Stromal cell of bone marrow (primary cell): ENCODE results near the gene DISP2.

Experiments used
- DNase-seq: peaks from one replicate; pipeline ENCODE4 v3.0.0-alpha.2; 2012; ENCODE audit warnings: low read depth

The DISP2 gene

DNA sequence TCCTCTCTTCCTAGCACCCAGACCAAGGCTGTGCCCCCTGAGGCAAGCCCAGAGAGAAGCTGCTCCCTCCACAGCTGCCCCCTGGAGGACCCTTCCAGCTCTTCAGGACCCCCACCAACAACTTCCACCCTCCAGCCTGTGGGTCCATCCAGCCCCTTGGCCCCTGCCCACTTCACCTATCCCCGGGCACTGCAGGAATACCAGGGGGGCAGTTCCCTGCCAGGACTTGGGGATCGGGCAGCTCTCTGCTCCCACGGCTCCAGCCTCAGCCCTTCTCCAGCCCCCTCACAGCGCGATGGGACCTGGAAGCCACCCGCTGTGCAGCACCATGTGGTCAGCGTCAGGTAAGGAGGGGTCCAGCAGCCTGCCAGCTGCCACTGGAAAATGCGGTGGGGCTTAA is 5.6 kb downstream of the DISP2 start:
- DNase-seq, result no peak

GRCh38 chr15:40364251-40364650 is 6.2 kb downstream of the DISP2 start:
- DNase-seq, result no peak

GRCh38 chr15:40365016-40365415 is 7.0 kb downstream of the DISP2 start:
- DNase-seq, result no peak

- DNase-seq, result no peak
These were observed 7.8 kb downstream of the DISP2 start for GRCh38 chr15:40365624-40366456.

DNA sequence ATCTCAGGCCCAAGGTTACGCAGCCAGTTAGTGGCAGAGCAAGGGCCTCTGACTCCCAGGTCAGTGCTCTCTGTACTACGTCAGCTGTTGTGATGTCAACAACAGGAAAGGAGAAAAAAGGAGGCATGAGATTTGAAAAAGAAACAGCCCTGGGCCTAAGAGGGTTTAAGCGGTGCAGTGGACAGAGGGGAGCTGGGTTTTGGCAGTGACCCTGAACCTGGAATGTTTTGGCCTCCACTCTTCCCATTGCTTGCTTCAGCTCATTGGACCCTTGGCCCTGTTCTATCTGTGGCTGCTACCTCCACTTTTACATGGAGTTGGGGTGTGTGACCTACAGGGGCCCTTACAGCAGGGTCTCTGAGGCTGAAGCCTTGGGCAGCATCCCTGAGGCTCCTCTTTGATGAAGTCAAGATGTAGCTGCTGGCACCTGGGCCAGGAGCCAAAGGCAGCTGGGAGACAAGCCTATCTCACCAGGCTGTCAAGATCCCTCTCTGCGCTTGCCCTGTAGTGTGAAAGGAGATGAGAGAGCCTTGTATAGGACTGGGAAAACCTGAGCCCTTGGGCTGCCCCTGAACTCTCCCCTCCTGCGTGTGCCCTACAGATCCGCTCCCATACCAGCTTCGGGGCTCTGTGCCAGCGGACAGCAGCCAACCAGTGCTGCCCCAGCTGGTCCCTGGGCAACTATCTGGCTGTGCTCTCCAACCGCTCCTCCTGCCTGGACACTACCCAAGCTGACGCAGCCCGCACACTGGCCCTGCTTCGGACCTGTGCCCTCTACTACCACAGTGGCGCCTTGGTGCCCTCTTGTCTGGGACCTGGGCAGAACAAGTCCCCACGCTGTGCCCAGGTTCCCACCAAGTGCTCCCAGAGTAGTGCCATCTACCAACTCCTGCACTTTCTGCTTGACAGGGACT is 8.7 kb downstream of the DISP2 start:
- DNase-seq, result no peak

GRCh38 chr15:40367371-40367685 is 9.3 kb downstream of the DISP2 start:
- no peak for DNase-seq

DNA sequence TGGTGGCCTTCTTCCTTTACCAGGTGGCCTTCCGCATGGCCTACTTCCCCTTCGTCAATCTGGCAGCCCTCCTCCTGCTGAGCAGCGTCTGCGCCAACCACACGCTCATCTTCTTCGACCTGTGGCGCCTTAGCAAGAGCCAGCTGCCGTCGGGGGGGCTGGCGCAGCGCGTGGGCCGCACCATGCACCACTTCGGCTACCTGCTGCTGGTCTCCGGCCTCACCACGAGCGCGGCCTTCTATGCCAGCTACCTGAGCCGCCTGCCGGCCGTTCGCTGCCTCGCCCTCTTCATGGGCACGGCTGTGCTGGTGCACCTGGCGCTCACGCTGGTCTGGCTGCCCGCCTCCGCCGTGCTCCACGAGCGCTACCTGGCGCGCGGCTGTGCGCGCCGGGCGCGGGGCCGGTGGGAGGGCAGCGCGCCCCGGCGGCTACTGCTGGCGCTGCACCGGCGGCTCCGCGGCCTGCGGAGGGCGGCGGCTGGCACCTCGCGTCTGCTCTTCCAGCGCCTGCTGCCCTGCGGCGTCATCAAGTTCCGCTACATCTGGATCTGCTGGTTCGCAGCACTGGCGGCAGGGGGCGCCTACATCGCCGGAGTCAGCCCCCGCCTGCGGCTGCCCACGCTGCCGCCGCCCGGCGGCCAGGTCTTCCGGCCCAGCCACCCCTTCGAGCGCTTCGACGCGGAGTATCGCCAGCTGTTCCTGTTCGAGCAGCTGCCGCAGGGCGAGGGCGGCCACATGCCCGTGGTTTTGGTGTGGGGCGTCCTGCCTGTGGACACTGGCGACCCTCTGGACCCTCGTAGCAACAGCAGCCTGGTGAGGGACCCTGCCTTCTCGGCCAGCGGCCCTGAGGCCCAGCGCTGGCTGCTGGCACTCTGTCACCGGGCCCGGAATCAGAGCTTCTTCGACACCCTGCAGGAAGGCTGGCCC is 9.9 kb downstream of the DISP2 start:
- DNase-seq, result peak; percentile 64

DNA sequence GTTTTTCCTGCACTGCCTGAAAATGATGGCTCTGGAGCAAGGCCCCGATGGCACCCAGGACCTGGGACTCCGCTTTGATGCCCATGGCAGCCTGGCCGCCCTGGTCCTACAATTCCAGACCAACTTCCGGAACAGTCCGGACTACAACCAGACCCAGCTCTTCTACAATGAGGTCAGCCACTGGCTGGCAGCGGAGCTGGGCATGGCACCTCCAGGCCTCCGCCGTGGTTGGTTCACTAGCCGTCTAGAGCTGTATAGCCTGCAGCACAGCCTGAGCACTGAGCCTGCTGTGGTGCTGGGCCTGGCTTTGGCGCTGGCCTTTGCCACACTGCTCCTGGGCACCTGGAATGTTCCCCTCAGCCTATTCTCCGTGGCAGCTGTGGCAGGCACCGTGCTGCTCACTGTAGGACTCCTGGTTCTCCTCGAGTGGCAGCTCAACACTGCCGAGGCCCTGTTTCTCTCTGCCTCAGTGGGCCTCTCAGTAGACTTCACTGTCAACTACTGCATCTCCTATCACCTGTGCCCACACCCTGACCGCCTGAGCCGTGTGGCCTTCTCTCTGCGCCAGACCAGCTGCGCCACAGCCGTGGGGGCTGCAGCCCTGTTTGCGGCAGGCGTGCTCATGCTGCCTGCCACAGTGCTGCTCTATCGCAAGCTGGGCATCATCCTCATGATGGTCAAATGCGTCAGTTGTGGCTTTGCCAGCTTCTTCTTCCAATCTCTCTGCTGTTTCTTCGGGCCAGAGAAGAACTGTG is 10.9 kb downstream of the DISP2 start:
- DNase-seq, result no peak

- DNase-seq, result no peak
These were observed 11.5 kb downstream of the DISP2 start for GRCh38 chr15:40369474-40369869.

DNA sequence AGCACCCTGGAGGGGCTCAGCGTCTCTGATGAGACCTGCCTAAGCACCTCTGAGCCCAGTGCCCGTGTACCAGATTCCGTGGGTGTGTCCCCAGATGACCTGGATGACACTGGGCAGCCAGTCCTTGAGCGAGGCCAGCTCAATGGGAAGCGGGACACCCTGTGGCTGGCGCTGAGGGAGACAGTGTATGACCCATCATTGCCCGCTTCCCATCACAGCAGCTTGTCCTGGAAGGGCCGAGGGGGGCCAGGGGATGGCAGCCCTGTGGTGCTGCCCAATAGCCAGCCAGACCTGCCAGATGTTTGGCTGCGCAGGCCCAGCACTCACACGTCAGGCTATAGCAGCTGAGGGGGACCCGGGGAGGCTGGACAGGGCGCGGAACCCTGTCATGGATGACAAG is 12.0 kb downstream of the DISP2 start:
- no peak for DNase-seq

- DNase-seq, result no peak
These were observed 15.0 kb downstream of the DISP2 start for GRCh38 chr15:40372981-40373380.

GRCh38 chr15:40377606-40378005 is 19.6 kb downstream of the DISP2 start:
- DNase-seq, result no peak

DNA sequence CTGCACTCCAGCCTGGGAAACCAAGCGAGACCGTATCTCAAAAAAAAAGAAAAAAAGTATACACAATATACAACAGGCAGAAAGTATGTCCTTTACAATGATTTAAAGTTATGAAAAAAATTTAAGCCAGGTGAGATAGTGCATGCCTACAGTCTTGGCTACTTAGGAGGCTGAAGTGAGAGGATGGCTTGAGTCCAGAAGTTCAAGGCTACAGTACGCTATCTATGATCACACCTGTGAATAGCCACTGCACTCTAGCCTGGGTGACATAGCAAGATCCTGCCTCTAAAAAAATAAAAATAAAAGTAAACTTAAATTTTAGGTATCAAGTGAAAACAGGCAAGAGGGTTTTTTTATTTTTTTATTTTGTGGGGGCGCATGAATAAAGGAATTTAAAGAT is 21.4 kb downstream of the DISP2 start:
- no peak for DNase-seq

DNA sequence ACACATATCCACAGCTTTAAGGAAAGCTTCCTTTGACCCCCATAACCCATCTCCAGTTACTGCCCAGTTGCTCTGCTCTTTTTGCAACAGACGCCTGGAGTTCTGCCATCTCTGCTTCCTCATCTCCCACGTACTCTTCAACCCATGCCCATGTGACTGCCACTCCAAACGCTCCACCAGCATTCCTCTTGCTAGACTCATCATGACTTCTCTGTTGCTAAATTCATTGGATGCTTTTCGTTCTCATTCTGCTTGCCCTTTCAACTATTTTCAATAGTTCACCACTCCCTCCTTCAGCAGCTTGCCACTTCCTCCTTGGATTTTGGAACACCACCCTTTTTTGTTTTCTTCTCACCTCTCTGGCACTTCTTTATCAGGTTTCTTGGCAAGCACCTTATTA is 21.8 kb downstream of the DISP2 start:
- DNase-seq, result peak; percentile 98

- DNase-seq, result no peak
These were observed 22.6 kb downstream of the DISP2 start for GRCh38 chr15:40380636-40381035.

DNA sequence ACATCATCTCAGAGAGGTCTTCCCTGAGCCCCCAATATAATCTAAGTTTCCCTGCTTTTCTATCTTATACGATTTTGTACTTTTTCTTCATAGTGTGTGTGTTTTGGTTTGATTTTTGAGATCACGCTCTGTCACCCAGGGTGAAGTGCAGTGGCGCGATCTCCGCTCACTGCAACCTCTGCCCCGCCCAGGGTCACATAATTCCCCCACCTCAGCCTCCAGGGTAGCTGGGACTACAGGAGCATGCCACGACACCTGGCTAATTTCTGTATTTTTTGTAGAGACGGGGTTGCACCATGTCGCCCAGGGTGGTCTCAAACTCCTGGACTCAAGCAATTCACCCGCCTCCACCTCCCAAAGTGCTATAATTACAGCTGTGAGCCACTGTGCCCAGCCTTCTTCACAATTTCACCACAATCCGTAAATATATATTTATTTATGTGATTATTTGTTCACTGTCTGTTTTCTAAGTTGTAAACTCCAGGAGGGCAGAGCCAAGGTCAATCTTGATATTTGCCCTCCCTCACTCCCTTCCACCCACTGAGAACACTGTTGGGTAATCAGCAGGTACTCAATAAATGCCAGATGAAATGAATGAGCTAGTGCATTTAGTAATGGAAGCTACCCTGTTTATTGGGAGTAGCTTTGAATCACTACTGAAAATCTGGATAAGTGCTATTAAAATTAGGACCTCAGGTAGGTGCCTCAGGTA is 24.0 kb downstream of the DISP2 start:
- DNase-seq, result no peak

GRCh38 chr15:40382580-40383456 is 24.8 kb downstream of the DISP2 start, which contains the start of gene KNSTRN:
Gene KNSTRN (plus strand): TSS chr15:40382721. CDS start chr15:40382836, 115 bp downstream.
- DNase-seq, result peak; percentile 90

- DNase-seq, result no peak
These were observed 28.5 kb downstream of the DISP2 start for GRCh38 chr15:40386480-40386879.

- DNase-seq, result peak; percentile 52
These were observed 31.2 kb downstream of the DISP2 start for GRCh38 chr15:40388941-40389823.
